ENCODE data around the gene ZNF609. TPM values are rescaled to one million over a fixed set of nuclear protein-coding genes. Genes with fewer than 3 reads are reported as not detected.
"Not testable (repeated sequence)": the region's sequence is repeated elsewhere in the genome, so short reads cannot be mapped to it uniquely, and the experiment has no call there.

Gene ZNF609
- total RNA-seq, 4 donors from 2014 or later: 38.7 to 50.6 (median 43.9) TPM

DNA sequence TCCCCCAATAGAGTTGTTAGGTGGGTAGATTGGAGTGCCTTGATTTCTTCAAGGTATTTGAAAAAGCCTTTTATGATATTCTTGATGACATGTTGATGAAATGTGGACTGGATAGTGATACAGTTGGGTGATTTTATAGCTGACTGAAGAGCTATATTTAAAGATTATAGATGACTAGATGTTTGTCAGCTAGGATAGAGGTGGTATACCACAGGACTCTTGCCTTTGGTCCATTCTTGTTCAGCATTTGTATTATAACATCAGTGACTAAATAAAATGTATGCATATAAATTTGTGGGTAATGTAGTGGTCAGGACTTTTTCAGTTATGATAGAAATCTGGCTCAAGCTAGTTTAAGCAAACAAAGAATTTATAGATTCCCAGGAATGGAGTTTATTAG is 143.9 kb downstream of the ZNF609 start:
- H3K4me3 ChIP-seq: no peak overlapping the region
- no peak overlapping the region for H3K27ac ChIP-seq
- no peak for ATAC-seq
- no peaks in the 10 kb centered on the region for H3K9me3 ChIP-seq
- TF ChIP-seq, protein P1, sequence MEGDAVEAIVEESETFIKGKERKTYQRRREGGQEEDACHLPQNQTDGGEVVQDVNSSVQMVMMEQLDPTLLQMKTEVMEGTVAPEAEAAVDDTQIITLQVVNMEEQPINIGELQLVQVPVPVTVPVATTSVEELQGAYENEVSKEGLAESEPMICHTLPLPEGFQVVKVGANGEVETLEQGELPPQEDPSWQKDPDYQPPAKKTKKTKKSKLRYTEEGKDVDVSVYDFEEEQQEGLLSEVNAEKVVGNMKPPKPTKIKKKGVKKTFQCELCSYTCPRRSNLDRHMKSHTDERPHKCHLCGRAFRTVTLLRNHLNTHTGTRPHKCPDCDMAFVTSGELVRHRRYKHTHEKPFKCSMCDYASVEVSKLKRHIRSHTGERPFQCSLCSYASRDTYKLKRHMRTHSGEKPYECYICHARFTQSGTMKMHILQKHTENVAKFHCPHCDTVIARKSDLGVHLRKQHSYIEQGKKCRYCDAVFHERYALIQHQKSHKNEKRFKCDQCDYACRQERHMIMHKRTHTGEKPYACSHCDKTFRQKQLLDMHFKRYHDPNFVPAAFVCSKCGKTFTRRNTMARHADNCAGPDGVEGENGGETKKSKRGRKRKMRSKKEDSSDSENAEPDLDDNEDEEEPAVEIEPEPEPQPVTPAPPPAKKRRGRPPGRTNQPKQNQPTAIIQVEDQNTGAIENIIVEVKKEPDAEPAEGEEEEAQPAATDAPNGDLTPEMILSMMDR (IDR thresholded peaks at IDR 0.05): no peak
- TF ChIP-seq EP300 (IDR thresholded peaks at IDR 0.05) (no peak), POLR2A (IDR thresholded peaks at IDR 0.05) (no peak), POLR2AphosphoS5 (IDR thresholded peaks at IDR 0.05) (no peak)
- H3K36me3 ChIP-seq: no peaks in the 10 kb centered on the region
- H3K4me1 ChIP-seq: peaks cover 0 to 26% (median 4%) of the 10 kb centered on the region in 3 donors
- H3K27me3 ChIP-seq: no peaks in the 10 kb centered on the region

DNA sequence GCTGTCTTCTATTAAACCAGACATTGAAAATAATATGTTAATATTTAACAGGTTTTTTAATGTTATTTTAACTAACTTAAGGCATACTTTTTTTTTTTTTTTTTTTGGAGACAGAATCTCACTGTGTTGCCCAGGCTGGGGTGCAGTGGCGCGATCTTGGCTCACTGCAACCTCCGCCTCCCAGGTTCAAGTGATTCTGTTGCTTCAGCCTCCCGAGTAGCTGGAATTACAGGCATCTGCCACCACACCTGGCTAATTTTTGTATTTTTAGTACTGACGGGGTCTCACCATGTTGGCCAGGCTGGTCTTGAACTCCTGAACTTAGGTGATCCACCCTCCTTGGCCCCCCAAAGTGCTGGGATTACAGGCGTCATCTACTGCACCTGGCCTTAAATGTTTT is 147.0 kb downstream of the ZNF609 start:
- not testable (repeated sequence) for H3K36me3 ChIP-seq, H3K27ac ChIP-seq, H3K27me3 ChIP-seq, ATAC-seq, H3K4me3 ChIP-seq, H3K9me3 ChIP-seq
- 95 to 100% methylated on average over 1 to 6 of the region's 6 CpGs for WGBS, 2 donors (ENCODE audit: low coverage in 1 of 2)
- H3K4me1 ChIP-seq: peaks cover 0 to 22% (median 0%) of the 10 kb centered on the region in 3 donors

DNA sequence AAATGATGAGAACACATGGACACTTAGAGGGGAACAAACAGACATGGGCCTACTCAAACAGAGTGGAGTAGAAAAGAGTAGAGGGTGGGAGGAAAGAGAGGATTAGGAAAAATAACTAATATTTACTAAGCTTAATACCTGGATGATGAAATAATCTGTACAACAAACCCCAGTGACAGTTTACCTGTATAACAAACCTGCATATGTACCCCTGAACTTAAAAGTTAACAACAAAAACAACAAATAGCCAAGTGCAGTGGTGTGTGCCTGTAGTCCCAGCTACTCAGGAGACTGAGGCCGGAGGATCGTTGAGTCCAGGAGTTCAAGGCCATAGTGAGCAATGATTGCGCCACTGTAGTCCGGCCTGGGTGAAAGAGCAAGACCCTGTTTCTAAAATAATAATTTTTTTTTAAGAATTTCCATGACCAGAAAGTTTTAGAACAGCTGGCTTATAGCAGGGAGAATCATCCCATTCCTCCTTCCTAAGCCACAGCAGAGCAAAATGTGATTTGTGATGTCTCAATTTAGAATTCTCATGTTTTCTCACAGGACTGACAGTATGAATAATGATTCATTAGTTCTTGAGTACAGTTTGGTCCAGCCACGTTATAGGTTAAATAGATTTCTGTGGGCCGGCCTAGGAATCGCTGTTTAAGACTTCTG is 150.0 kb downstream of the ZNF609 start:
- no peak for ATAC-seq
- H3K27me3 ChIP-seq: no peaks in the 10 kb centered on the region
- H3K4me3 ChIP-seq: no peak overlapping the region
- H3K27ac ChIP-seq: no peak overlapping the region
- no peaks in the 10 kb centered on the region for H3K36me3 ChIP-seq
- 61 to 68% methylated on average over 7 of the region's 7 CpGs for WGBS, 2 donors (ENCODE audit: low coverage in 1 of 2)
- no peak for TF ChIP-seq EP300 (IDR thresholded peaks at IDR 0.05)
- TF ChIP-seq POLR2A (IDR thresholded peaks at IDR 0.05): no peak
- peaks cover 0 to 17% (median 0%) of the 10 kb centered on the region in 3 donors for H3K4me1 ChIP-seq
- no peaks in the 10 kb centered on the region for H3K9me3 ChIP-seq

GRCh38 chr15:64611085-64611725 is 150.8 kb downstream of the ZNF609 start:
- no peaks in the 10 kb centered on the region for H3K36me3 ChIP-seq
- no peak for TF ChIP-seq POLR2A (IDR thresholded peaks at IDR 0.05)
- TF ChIP-seq, protein P1 (IDR thresholded peaks at IDR 0.05): no peak
- TF ChIP-seq POLR2AphosphoS5 (IDR thresholded peaks at IDR 0.05): no peak
- no peak for TF ChIP-seq EP300 (IDR thresholded peaks at IDR 0.05)
- H3K27me3 ChIP-seq: no peaks in the 10 kb centered on the region
- H3K4me1 ChIP-seq: peaks cover 0 to 17% (median 0%) of the 10 kb centered on the region in 3 donors
- H3K27ac ChIP-seq: no peak overlapping the region
- no peaks in the 10 kb centered on the region for H3K9me3 ChIP-seq
- no peak overlapping the region for H3K4me3 ChIP-seq
- ATAC-seq: no peak

DNA sequence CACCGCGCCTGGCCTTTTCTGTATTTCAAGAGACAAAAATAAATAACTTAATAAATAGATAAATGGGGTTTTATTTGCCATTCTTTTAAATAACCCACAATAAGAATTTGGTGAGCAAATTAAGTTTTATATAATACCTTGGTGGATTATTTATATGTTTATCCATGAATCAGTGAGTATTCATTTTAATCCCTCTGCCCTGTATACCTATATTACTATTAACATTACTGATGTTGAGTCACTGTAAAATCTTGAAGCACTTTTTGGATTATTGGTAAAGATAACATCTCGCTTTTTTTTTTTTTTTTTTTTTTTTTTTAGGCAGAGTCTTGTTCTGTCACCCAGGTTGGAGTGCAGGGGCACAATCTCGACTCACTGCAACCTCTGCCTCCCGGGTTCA is 154.1 kb downstream of the ZNF609 start:
- TF ChIP-seq, protein P1 (IDR thresholded peaks at IDR 0.05): no peak
- TF ChIP-seq POLR2AphosphoS5 (IDR thresholded peaks at IDR 0.05) (no peak), EP300 (IDR thresholded peaks at IDR 0.05) (no peak)

DNA sequence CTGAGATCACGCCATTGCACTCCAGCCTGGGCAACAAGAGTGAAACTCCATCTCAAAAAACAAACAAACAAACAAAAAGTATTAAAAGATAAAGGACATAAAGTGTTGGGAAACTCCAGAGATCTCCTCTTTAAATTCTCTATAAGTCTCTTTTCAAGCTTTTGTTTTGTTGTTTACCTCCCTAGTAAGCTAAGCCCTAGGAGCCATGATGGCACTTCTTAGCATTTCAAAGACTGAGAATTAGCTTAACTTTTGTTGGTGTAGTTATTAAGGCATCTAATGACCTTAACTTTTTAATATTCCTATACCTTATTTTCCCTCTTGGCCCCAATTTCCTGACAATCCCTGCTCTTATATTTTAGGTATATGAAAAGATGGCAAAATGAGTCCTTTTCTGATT is 157.3 kb downstream of the ZNF609 start:
- TF ChIP-seq POLR2A (IDR thresholded peaks at IDR 0.05) (no peak), POLR2AphosphoS5 (IDR thresholded peaks at IDR 0.05) (no peak), EP300 (IDR thresholded peaks at IDR 0.05) (no peak)
- TF ChIP-seq, protein P1 (IDR thresholded peaks at IDR 0.05): no peak
- H3K4me1 ChIP-seq: peaks cover 9 to 51% (median 19%) of the 10 kb centered on the region in 3 donors
- H3K27me3 ChIP-seq: no peaks in the 10 kb centered on the region
- H3K36me3 ChIP-seq: no peaks in the 10 kb centered on the region
- ATAC-seq: no peak
- H3K4me3 ChIP-seq: no peak overlapping the region
- 93 to 100% methylated on average over 1 of the region's 1 CpG for WGBS, 2 donors (ENCODE audit: low coverage in 1 of 2)
- no peak overlapping the region for H3K27ac ChIP-seq
- H3K9me3 ChIP-seq: no peaks in the 10 kb centered on the region

More for the DNA sequence above, 154.1 kb downstream of the ZNF609 start:
- Histone ChIP-seq H3K9me3 (no peaks in the 10 kb centered on the region), H3K4me3 (no peak overlapping the region), H3K27ac (no peak overlapping the region), H3K36me3 (no peaks in the 10 kb centered on the region), H3K4me1 (peaks cover 0 to 36% (median under 1%) of the 10 kb centered on the region in 3 donors), H3K27me3 (no peaks in the 10 kb centered on the region)
- no peak for ATAC-seq
- WGBS, 2 donors (ENCODE audit: low coverage in 1 of 2): 90 to 97% methylated on average over 3 to 4 of the region's 5 CpGs

Measured in gastroesophageal sphincter (tissue), 4 donors.